Thyroid gland (tissue), 4 donors: ENCODE data around the gene HRAS.

Experiments
- CTCF ChIP-seq, 6 experiments: fragments of 200-600 bp in 3 of 6; fragments of 450-650 bp in 3 of 6; sonication (generic) in 3 of 6; IDR thresholded peaks; one replicate each; pipeline ENCODE4 v1.5.1; 2016 to 2019; ENCODE audit warnings: antibody characterized with exemption in 6 of 6, mild to moderate bottlenecking in 2 of 6, inconsistent platforms in 1 of 6, moderate library complexity in 1 of 6
- POLR2A ChIP-seq, 2 donors: fragments of 450-650 bp; IDR thresholded peaks; one replicate each; pipeline ENCODE4 v1.6.1; 2017; ENCODE audit warnings: antibody characterized with exemption in 2 of 2, mild to moderate bottlenecking in 2 of 2, moderate library complexity in 1 of 2

GRCh38 chr11:540583-541432, 5.4 kb upstream of the HRAS start:
- TF ChIP-seq CTCF (IDR thresholded peaks at IDR 0.05) = no peak
- no peak for TF ChIP-seq POLR2A (IDR thresholded peaks at IDR 0.05)
